ENCODE measurements around the gene C1QL4.

DNA sequence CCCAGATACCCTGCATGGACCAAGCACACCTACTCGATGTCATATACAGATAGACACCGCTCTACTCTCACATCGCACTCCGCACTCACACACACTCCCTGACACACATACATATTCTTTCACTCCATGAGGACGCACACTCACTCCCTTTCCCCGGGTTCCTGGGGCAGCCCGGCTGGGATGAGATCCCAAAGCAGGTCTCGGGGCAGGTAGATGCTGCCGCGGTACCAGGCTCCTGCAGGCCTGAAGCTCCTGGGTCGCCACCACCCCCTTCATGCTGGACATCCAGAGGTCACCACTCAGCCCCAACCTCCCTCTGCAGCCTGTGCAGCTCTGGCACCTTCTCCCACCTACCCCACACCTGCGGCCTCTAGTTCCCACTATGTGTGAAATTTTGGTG, 2.3 kb downstream of the C1QL4 start:
- TF ChIP-seq SUZ12 (IDR thresholded peaks at IDR 0.05; ENCODE audit: extremely low read depth, insufficient read depth, insufficient read length): no peak
- no peak for TF ChIP-seq YY1 (IDR thresholded peaks at IDR 0.05; ENCODE audit: insufficient read depth, insufficient read length)

All from NT2/D1 (cell line).